HG03135 (cell line): Measurements from ENCODE around the gene C4orf33.
"Not testable (repeated sequence)": the region's sequence is repeated elsewhere in the genome, so short reads cannot be mapped to it uniquely, and the experiment has no call there.

Experiments used
- ATAC-seq: cut with Tn5 transposase; IDR thresholded peaks from one replicate; pipeline ENCODE4 v1.9.1; 2021; ENCODE audit warnings: mild to moderate bottlenecking, moderate library complexity; ENCODE audit not compliant: unreplicated experiment

C4orf33 gene, protein sequence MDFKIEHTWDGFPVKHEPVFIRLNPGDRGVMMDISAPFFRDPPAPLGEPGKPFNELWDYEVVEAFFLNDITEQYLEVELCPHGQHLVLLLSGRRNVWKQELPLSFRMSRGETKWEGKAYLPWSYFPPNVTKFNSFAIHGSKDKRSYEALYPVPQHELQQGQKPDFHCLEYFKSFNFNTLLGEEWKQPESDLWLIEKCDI

DNA sequence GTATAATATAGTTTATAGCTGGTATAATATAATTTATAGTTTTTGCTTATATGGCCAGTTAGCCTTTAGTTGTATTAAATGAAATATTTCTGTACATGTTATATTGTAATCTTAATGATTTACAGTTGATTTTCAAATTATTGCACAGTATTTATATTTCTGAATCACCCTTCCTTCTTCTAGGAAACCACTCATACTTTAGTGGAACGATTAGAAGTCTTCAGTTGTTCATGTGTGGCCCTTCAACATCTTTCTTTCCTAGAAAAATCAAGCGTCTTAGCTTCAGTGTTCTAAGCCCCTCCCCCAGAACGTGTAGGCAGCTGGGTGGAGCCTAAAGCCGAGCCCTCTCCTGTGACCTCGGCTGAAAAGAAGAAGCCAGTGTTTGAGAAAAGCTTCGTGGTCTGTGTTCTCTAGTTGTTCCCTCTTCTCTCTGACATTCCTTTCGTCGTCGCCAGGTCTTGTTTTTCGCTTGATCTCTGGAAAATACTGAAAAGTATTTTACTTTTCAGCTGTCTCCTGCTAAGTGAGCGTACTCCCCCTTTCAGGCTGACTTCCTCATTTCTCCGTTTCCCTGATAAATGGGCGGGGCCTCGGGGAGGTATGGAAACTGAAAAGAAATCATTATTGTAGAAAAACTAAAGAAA, at the start of gene C4orf33:
Gene C4orf33, plus strand, starts transcription at position 342 of the 644 bp plus-strand sequence. CDS start 6,459 bp downstream, outside the sequence.
- ATAC-seq: peak; percentile 44

DNA sequence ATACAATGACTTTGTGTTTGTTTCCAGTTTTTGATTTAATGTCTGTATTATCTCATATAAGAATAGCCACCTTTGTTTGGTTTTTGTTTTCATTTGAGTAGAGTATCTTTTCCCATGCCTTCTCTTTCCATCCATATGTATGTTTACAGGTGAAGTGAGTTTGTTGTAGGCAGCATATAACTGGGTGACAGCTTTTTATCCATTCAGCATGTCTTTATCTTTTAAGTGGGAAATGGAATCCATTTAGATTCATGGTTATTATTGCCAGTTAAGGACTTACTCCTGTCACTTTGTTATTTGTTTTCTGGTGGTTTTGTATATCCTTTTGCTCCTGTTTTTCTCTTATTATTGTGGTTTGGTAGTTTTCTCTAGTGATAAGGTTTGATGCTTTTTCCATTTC, 36.9 kb upstream of the C4orf33 start:
- no peak for ATAC-seq

DNA sequence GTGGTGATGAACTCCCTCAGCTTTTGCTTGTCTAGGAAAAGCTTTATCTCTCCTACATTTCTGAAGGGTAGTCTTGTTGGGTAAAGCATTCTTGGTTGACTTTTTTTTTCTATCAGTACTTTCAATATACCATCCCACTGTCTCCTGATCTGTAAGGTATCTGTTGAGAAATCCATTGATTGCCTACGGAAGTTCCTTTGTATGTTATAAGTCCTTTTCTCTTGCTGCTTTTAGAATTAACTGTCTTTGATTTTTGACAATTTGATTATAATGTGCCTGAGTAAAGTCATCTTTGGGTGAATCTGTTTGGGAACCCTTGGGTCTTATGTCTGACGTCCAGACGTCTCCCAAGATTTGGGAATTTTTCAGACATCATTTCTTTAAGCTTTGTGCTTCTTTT, 33.4 kb upstream of the C4orf33 start:
- no peak for ATAC-seq

DNA sequence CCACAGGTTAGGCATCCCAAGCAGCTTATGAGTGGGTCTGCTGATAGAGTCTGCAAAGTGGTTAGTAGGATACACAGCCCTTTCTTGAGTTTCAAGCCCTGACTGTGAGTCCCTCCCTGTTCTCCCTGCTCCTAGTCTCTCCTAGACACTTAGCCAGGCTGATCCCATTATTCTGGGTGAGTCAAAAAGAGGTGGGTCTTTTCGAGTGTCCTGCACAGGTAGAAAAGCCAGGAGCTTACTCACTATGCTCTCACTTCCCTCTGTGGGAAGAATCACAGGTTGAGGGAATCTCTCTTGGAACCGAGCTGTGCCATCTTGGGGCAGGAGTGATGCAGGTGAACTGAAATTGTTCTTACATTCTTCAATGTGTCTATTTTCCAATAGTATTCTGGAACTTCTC, 32.3 kb upstream of the C4orf33 start:
- ATAC-seq: no peak

DNA sequence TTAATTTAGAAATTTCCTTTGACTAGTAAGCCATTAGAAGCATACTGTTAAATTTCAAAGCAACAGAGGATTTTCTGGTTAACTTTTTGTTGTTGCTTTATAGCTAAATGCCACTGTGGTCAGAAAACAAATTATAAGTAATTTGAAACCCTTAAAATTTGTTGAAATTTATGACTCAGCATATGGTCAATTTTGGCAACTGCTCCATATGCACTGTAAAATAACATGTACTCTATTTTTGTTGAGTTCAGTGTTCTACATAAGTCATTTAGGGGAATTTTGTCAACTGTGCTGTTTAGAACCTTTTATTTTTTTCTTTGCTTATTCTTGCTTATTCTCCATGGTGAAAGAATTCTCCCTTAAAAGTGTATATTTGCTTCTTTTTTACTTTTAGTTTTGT, 31.2 kb upstream of the C4orf33 start:
- no peak for ATAC-seq

DNA sequence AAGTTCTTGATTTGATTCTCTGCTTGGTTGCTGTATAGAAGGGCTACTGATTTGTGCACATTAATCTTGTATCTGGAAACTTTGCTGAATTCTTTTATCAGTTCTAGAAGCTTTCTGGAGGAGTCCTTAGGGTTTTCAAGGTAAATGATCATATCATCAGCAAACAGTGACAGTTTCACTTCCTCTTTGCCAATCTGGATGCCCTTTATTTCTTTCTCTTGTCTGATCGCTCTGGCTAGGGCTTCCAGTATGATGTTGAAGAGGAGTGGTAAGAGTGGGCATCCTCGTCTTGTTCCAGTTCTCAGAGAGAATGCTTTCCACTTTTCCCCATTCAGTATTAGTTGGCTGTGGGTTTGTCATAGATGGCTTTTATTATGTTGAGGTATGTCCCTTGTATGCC, 26.4 kb upstream of the C4orf33 start:
- not testable (repeated sequence) for ATAC-seq

DNA sequence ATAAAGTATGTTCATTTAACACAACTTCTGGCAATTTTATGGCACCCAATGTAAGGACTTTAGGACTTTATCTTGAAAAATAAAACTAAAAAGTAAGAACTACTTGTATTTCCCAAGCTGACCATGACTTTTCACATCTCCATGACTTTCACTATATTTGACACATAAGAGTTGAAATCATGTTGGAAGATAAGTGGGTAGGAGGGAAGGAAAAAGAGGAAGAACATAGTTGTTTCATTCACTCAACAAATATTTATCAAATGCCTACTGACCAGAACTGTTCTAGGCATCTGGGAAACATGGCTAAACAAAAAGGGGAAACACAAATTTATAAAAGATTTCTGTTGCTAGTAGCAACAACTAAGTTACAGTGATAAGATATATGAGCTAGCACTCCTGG, 18.6 kb upstream of the C4orf33 start:
- ATAC-seq: no peak

DNA sequence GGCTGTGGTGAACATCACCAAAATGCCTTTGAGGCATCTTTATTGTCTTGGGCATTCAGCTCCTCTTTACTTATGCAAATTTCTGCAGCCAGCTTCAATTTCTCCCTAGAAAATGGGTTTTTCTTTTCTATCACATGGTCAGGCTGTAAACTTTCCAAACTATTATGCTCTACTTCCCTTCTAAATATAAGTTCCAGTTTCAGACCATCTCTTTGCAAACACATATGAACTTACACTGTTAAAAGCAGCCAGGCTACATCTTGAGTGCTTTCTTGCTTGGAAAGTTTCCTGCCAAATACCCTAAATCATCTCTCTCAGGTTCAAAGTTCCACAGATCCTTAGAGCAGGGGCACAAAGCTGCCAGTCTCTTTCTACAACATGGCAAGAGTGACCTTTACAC, 15.8 kb upstream of the C4orf33 start:
- ATAC-seq: no peak

DNA sequence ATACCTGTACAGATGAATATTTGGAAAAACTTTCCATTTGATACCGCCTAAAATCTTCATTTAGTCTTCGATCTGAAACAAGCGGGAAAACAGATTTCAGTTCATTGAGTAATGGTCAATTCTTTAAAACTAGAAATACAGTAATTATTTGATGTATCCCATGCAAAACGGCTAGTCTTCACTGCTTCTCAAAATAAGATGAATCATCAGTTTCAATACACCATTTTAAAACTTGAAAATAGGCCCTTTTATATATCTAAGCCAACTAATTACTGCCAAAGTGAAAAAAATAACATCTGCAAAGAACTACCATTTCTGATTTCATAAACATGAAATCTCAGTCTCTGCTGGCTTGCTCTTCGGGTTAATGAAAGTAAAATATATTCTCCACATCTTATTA, 13.7 kb upstream of the C4orf33 start:
- ATAC-seq: no peak

DNA sequence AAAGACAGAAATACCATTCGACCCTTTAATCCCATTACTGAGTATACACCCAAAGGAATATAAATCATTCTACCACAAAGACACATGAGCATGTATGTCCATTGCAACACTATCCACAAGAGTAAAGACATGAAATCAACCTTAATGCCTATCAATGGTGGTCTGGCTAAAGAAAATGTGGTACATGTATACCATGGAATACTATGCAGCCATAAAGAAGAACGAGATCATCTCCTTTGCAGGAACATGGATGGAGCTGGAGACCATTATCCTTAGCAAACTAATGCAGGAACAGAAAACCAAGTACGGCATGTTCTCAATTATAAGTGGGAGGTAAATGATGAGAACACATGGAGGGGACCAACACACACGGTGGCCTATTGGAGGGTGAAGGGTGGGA, 10.5 kb upstream of the C4orf33 start:
- ATAC-seq: no peak

DNA sequence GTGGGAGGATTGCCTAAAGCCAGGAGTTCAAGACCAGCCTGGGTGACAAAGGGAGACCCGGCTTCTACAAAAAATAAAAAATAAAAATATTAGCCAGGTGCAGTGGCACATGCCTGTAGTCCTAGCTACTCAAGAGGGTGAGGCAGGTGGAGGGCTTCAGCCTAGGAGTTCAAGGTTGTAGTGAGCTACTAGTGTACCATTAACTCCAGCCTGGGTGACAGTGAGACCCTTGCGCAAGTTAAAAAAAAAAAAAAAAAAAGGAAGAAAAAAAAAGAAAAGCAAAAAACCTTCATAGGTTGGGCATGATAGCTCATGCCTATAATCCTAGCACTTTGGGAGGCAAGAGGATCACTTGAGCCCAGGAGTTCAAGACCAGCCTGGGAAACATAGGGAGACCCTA, 8.4 kb upstream of the C4orf33 start:
- ATAC-seq: no peak

DNA sequence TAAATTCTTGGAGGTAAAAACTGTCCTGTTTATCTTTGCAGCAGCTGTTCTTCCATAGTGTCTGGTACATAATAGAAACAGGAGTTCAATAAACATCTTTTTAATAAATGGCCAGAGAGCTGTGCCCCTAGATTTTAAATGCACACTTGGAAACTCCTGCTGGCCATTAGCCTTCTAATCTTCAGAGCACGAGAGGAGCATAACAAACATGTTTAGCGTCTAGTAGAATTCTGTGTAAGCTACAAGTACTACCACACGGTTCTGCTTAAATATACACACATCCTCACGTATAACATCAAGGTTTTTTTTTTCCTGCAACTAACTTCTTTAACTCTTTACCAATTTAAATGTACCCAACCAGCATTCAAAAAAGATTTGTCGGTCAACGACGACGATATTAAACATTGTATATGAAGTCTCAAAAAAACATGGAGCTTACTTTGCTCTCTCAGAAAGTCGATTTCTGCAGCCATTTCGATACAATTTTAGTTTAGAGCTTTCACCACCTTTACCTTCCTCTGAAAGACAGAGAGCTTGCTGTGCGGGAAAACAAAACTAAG, 3.2 kb upstream of the C4orf33 start:
- ATAC-seq: no peak

DNA sequence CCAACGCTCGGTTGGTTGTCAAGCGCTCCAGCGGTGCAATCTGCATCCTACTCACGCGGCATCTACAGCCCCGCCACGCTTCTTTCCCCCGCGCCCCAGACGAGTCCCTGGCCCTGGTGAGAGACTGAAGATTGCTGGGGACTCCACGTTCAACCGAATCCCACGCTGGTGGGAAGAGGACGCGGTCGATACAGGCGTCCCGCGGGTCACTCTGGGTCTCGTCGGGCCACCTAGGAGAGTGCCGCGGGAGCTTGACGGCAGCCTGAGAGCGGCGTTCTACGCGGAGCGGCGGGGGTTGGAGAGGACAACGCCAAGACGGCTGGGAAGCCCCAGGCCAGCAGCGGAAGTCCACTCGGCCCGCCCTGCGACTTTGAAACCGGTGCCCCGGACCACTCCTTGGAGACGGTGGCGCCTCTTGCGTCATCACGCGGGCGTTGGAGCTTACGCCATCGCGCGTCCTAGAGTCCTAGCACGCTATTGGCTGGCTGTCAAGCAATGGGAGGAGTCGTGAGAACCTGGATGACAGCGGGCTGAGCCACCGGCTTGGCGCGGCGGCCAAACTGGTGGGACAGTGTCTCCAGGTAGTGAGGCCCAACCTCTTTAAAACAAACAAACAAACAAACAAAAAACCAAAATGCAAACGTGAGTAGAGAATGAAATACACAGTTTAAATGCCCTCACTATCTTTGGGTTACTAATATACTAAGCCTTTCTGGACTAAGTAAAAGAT, 2.6 kb upstream of the C4orf33 start, which contains the start of gene SCLT1:
Gene SCLT1, minus strand, starts transcription at position 349 of the 730 bp plus-strand sequence. CDS start 436 bp downstream, outside the sequence.
- ATAC-seq: peak; percentile 94

DNA sequence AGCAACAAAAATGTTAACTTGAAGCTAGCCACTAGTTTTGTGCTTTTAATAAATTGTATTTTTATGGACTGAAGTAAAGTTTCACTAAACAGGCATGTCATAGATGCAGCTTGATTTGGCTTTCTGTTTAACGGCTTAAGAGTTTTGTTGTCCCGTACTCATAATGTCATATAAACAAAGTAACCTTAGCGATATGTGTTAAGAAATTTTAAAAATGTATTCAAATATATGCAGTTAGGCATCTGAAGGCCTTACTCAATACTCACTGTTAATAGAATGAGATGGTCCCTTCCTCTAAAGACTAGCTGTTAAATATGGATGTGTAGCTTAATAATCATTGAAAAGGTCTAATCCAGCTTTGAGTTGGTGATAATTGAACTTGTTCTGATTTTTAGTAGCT, 1.6 kb upstream of the C4orf33 start:
- no peak for ATAC-seq

DNA sequence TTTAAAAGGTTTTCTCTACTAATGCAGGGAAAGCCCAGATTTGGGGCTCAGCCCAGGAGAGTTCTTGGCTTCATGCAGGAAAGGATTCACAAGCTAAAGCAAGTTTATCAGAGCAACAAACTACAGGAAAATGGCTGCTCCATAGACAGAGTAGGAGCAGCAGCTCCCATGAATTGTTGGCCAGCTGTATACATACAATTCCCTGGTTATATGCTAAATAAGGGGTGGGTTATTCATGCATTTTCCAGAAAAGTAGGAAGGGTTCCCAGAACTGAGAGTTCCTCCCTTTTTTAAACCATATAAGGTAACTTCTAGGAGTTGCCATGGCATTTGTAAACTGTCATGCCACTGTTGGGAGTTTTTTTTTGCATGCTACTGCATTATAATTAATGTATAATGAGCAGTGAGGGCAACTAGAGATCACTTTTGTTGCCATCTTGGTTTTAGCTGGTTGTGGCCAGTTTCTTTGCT, 2.6 kb downstream of the C4orf33 start:
- no peak for ATAC-seq

DNA sequence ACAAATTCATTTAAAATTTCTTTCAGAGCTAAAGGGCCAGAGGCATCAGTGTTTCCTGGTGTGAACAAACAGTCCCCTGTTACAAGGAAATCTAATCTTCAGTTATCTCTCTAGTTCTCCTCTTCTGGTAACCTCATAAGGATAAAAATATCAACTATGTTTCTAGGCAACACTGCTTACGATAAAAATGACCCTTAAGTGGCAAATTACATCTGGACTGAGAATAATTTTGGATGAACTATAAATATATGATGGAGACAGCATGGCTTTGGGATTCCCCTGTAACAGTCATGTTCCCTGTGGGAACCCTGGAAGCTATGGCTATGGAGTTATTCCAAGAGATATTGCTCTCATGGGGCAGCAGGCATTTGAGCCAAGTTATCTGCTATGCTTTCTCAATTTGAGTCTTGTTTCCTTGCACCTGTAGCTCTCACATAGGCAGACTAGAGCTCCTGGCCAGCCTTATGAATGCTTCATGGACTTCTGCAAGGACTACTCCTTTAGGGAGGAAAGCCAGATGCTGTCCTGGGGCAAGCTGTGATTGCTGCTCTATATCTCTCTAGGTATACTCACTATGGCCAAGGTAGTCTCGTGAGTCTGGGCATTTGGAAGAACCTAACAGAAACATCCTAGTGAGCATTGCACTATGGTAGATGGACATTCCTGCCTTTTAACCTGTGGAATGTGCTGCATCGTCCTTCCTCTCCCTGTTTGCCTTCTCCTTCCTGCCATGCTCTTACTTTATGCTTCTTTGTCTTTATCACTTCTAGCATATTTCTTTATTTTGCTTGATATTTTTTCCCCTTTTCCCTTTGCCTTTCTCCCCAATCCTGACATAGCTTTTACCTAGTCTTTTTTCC, 14.2 kb downstream of the C4orf33 start:
- no peak for ATAC-seq

DNA sequence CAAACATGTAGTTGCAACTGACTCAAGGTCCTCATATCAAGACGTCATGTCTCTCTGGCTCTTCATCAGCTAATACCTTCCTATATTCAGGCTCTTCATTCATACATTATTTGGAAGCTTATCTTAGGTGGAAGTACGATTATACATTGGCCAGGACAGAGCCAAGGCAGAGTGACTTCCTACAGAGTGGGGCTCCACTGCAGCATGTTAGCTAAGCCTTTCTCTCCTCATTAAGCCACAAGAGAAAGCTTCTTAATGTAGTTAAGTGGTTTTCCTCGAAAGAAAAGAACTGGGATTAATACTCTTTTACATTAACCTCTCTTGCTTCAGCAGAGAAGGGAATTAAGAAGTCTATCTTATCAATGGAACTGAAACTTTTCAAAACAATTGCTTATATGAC, 15.0 kb downstream of the C4orf33 start:
- ATAC-seq: no peak

DNA sequence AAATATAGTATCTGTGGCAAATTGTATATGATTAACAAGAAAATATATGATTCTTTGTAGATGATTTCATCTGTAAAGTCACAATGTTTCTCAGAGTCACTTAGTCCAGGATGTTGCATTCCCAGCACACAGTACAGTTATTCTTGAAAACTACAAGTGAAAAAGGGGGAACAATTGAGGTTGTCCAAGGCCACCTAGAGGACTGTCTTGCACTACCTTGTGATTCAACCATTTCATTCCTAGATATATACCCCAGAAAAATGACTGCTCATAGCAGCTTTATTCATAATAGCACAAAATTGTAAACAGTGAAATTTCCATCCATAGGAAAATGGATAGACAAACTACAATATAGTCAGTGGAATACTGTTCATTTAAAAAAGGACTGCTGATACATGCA, 16.0 kb downstream of the C4orf33 start:
- no peak for ATAC-seq

DNA sequence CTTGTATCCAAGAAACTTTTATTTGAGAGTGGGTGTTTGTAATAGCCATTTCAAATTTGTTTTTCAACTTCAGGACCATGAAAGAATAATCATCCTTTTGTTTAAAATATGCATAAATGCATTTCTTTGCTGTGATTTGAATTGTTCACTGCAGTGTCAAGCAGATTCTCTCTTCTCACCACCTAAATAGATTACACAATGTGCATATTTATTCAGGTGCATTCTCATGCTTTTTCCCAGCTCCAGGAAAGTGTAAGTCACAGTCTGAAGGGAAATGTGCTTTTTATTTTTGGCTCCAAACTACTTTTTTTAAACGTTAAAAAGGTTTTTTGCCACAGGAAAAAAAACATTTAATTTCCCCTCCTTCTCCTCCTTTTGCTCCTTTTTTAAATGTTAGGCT, 17.5 kb downstream of the C4orf33 start:
- ATAC-seq: no peak

DNA sequence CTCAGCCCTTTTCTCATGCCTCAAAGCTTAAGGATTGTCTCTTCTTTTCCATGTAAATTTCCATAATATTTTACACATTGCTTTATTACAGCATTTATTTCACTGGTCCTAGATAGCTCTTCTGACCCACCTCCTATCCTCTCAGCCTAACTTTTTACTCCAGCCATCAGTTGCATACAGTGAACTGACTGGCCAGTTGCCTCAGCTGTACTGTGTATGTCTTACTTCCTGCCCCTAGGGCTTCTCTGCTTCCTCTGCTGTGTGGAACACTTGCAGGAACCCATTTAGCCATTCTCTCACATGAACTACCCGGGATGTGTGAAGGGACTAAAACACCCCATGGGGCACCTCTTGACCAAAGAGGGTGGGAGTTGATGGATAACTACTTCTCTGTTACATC, 18.0 kb downstream of the C4orf33 start:
- ATAC-seq: no peak

DNA sequence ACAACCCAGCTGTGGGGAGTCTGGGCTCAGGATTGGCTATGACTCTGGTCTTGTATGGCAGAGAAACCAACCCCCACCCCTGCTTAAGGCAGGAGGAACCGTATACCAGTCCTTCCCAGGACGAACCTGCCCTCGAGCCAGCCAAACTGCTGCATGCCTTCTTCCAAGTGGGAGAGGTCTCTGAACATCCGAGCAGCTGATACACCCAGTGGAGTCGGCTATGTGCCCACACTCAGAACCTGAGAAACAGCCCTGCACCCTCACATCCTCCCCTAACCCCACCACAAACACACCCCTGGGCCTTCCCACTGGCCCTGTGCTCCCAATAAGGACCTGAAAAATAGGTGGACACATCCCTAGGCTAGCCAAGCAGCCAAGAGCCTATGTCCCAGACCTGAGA, 21.8 kb downstream of the C4orf33 start:
- no peak for ATAC-seq
